Small intestine (tissue), 7 donors: ENCODE measurements around the gene LRMDA. TPM values are rescaled to one million over a fixed set of nuclear protein-coding genes. Genes with fewer than 3 reads are reported as not detected.

Experiments
- DNase-seq, 2 donors: peaks; one replicate each; pipeline versions ENCODE4 v3.0.0 to v3.0.0-alpha.2; 2013
- FAIRE-seq: peaks from 2 replicates; lab custom pipeline; 2012; peaks lifted over from hg19 to GRCh38; lab: Jason Lieb, UNC
- H3K27ac ChIP-seq, 3 donors: one replicate each; pipeline ENCODE4 v1.5.1; 2013; ENCODE audit warnings: low read length in 2 of 3, mild to moderate bottlenecking in 2 of 3, control low read depth in 1 of 3, inconsistent platforms in 1 of 3, low read depth in 1 of 3, moderate library complexity in 1 of 3
- H3K27me3 ChIP-seq, 3 donors: one replicate each; pipeline ENCODE4 v1.6.1; 2013; ENCODE audit warnings: low read length in 3 of 3, inconsistent platforms in 1 of 3; ENCODE audit not compliant: control insufficient read depth in 3 of 3, insufficient read depth in 3 of 3
- H3K36me3 ChIP-seq, 3 donors: one replicate each; pipeline ENCODE4 v1.6.1; 2013; ENCODE audit warnings: low read length in 3 of 3, inconsistent platforms in 1 of 3, low read depth in 1 of 3, mild to moderate bottlenecking in 1 of 3, moderate library complexity in 1 of 3; ENCODE audit not compliant: control insufficient read depth in 3 of 3, insufficient read depth in 2 of 3
- H3K4me1 ChIP-seq, 3 donors: one replicate each; pipeline ENCODE4 v1.6.1; 2013; ENCODE audit warnings: low read length in 2 of 3, inconsistent platforms in 1 of 3, low read depth in 1 of 3, mild to moderate bottlenecking in 1 of 3, moderate library complexity in 1 of 3; ENCODE audit not compliant: control insufficient read depth in 3 of 3, insufficient read depth in 2 of 3
- H3K4me3 ChIP-seq, 3 donors: one replicate each; pipeline ENCODE4 v1.5.1; 2013; ENCODE audit warnings: low read length in 3 of 3, control low read depth in 1 of 3, inconsistent platforms in 1 of 3, low read depth in 1 of 3, mild to moderate bottlenecking in 1 of 3, moderate library complexity in 1 of 3
- H3K9me3 ChIP-seq, 2 donors: one replicate each; pipeline ENCODE4 v1.6.1; 2013; ENCODE audit warnings: low read depth in 1 of 2, low read length in 1 of 2; ENCODE audit not compliant: control insufficient read depth in 2 of 2, insufficient read depth in 1 of 2
- WGBS, 3 donors: extraction: QIAGEN DNeasy Blood & Tissue Kit; methylation state at CpG; one replicate each; pipeline ENCODE4 v1.1.7; 2013; 5-methylcytosine and 5-hydroxymethylcytosine counted together
- polyA plus RNA-seq, 4 donors: library from polyadenylated mRNA; stranded (reverse) in 3 of 4; unstranded in 1 of 4; fragments of 200-250 nt in 3 of 4; fragments of 120-200 nt in 1 of 4; gene quantifications; one replicate each; pipeline versions ENCODE4 v1.2.1 to v1.2.3, GENCODE V29; 2013
- donor health status: healthy with polysubstance abuse.
- donor health status: control.
- donor health status: control.
- donor health status: Bipolar disorder and iron deficiency.
- donor health status: healthy.

LRMDA gene
- polyA plus RNA-seq, 4 donors = 5.6 to 16.2 (median 6.0) TPM; not detected in 1

DNA sequence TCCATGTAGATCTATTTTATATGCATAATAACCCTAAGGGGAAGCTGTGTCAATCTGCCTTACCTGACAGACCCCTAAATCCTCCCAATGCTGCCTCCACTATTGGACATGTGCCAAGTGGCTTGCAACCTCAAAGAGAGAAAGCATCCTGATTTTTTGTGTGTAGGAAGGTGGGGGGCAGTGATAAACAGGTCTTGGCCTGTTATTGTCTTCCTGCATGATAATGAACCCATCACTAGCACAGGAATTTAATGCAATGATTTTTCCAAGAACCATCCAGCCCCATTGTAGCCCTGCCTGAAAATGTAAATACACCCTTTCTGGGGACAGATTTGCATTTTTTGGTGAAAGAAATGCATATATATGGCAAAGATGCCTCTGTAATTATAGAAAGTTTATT is 850.2 kb downstream of the LRMDA start:
- peak overlapping the region in 1 of 3 donors; percentile 31 for H3K27ac ChIP-seq

DNA sequence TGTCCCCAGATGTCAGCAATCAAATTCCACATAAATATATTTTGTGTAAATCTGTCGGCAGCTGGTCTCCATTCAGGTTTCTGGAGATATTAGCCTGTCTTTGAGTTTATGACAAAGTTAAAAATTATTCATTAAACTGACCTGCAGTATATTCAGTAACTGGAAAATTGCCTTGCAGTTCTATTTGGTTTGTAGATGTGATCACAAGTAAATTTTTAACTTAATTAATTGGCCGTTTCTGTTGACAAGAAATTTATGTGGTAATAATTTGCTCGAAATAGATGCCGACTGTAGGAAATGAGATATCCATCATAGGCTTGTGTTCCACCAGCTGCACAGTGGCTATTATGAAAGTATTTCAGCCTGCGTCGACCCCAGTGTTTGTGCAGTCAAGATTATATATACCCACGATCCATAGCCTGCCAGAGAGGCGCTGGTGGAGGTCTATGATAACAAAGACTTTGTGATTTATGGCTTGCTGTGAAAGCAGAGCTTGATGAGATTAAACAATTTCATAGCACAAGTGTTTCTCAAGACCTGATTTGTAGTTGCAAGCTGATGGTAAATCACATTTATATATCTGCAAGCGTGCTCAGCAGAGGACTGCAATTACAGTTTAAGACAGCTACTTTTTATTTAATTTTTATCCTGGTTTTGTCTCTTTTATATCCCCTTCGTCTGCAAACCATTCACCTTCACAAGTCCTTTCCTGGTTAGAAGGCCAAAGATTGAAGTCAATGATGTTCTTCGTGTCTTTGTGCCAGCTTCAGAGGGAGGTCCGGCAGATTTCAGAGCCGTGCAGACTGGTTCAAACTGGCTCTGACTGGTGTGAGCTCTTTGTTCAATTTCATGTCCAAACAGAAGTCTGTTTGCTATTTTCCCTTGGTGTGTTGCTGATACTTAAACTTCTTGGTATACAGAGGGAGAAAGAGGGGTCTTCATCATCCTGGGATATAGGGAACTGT is 850.9 kb downstream of the LRMDA start:
- H3K4me3 ChIP-seq = no peak overlapping the region
- 4 to 22% (median 10%) methylated on average over 13 of the region's 13 CpGs for WGBS, 3 donors
- H3K9me3 ChIP-seq = peaks cover 0 to 4% of the 10 kb centered on the region in 2 donors
- no peaks in the 10 kb centered on the region for H3K27me3 ChIP-seq
- peaks cover 6 to 16% (median 7%) of the 10 kb centered on the region in 3 donors for H3K4me1 ChIP-seq
- no peaks in the 10 kb centered on the region for H3K36me3 ChIP-seq
- FAIRE-seq (no peak), DNase-seq (peak; percentile 67 to 71)
- H3K27ac ChIP-seq = peak overlapping the region in 1 of 3 donors; percentile 59

More for the DNA sequence above, 850.2 kb downstream of the LRMDA start:
- Histone ChIP-seq H3K9me3 (peaks cover 0 to 4% of the 10 kb centered on the region in 2 donors), H3K4me1 (peaks cover 6 to 16% (median 7%) of the 10 kb centered on the region in 3 donors), H3K27me3 (no peaks in the 10 kb centered on the region), H3K4me3 (no peak overlapping the region), H3K36me3 (no peaks in the 10 kb centered on the region)
- FAIRE-seq (no peak), DNase-seq (no peak)

DNA sequence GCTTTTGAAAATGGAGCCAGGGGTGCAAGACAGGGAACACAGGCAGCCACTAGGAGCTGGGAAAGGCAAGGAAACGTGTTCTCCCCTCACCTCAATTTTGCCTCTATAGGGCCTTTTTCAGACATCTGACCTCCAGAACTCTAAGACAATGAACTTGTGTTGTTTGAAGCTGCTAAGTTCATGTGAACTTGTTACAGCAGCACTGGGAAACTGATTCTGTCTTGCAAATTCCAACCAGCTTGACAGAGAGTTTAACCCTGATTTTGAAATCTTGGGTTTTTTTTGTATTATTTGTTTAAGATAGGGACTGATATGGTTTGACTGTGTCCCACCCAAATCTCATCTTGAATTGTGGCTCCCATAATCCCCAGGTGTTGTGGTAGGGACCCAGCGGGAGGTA is 852.9 kb downstream of the LRMDA start:
- DNase-seq (no peak), FAIRE-seq (no peak)
- Histone ChIP-seq H3K9me3 (peaks cover 0 to 4% of the 10 kb centered on the region in 2 donors), H3K27ac (no peak overlapping the region), H3K36me3 (no peaks in the 10 kb centered on the region), H3K27me3 (no peaks in the 10 kb centered on the region), H3K4me3 (no peak overlapping the region), H3K4me1 (peaks cover 6 to 16% (median 7%) of the 10 kb centered on the region in 3 donors)
- 83 to 89% (median 88%) methylated on average over 2 of the region's 2 CpGs for WGBS, 3 donors

DNA sequence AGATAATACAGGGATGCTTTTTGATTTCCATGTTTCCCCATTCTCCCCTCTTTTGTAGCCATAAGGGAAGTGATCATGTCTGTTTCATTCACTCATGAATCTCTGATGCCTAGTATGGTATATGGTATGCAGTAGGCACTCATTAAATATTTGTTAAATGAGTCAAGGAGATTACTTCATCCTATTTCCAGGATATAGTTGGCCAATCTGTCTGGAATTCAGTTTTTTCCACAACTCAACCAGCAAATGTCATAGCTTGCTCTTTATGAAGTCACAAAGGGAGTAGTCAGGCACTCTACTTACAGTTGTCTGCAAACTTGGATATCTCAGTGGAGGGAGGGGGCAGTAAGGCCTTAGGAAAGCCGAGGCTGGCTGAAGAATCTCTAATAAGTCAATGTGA is 853.6 kb downstream of the LRMDA start:
- Histone ChIP-seq H3K9me3 (peaks cover 0 to 4% of the 10 kb centered on the region in 2 donors), H3K36me3 (no peaks in the 10 kb centered on the region), H3K4me3 (no peak overlapping the region), H3K27ac (no peak overlapping the region), H3K27me3 (no peaks in the 10 kb centered on the region), H3K4me1 (peaks cover 6 to 16% (median 7%) of the 10 kb centered on the region in 3 donors)
- WGBS, 3 donors = 55 to 90% (median 68%) methylated on average over 1 of the region's 1 CpG
- DNase-seq (no peak), FAIRE-seq (no peak)

DNA sequence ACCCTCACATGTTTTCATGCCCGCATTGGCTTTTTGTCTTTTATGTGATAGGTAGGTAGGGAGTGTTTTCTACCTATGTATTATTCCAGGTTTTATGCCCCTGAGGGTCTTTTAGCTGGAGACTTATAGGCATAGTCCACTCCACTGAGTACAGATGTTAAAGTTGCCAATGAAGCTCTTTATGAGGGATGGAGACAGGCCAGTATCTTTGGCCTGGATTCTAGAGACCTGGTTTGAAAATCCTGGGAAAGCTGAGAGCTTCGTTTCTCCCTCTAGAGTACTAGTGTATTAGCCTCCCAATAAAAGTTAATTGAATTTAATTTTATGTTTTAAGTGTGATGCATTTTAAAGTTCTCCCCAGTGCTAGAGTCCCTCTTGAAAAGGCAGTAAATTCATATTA is 854.1 kb downstream of the LRMDA start:
- FAIRE-seq (no peak), DNase-seq (no peak)
- Histone ChIP-seq H3K27ac (no peak overlapping the region), H3K36me3 (no peaks in the 10 kb centered on the region), H3K4me1 (peaks cover 6 to 16% (median 7%) of the 10 kb centered on the region in 3 donors), H3K27me3 (no peaks in the 10 kb centered on the region), H3K9me3 (peaks cover 0 to 4% of the 10 kb centered on the region in 2 donors), H3K4me3 (no peak overlapping the region)
- 77 to 93% (median 82%) methylated on average over 2 of the region's 2 CpGs for WGBS, 3 donors

DNA sequence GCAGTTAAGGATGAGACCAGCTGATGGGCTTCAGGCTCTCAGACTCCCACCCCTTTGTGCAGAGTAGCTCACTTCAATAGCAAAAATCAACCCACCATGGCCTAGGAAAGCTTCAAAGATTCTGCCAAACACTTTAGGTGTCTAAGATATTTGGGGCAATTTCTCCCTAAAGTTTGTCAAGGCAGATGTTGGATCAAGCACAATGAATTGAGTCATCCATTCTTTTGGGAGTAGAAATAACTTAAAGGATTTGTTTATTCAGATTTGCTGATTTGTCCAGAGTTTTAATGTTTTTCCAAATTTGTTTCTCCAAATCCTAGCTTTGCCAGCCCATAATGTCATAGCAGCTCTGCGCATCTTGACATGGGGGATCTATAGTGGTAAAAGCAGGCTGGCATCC is 855.1 kb downstream of the LRMDA start:
- DNase-seq = no peak
- Histone ChIP-seq H3K27me3 (no peaks in the 10 kb centered on the region), H3K36me3 (no peaks in the 10 kb centered on the region), H3K27ac (no peak overlapping the region), H3K4me1 (peaks cover 2 to 11% (median 6%) of the 10 kb centered on the region in 3 donors), H3K4me3 (no peak overlapping the region), H3K9me3 (peaks cover 0 to 4% of the 10 kb centered on the region in 2 donors)
- FAIRE-seq = no peak
- 0 to 56% (median 10%) methylated on average over 1 of the region's 1 CpG for WGBS, 3 donors

DNA sequence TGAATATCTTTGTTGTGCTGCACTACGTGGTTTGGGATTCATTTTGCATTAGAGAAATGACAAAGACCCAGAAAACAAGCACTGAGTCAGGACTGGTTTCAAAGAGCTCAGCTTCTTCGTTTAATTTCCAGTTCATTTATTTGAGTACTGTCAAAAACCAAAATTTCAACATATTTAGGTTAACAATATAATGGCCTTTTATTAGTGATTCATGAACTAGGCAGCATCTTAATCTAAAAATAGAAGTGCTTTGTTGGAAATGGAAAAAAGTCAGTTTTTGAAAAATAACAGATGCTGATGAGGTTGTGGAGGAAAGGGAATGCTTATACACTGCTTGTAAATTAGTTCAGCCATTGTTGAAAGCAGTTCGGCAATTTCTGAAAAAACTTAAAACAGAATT is 856.4 kb downstream of the LRMDA start:
- DNase-seq (no peak), FAIRE-seq (no peak)
- Histone ChIP-seq H3K27me3 (no peaks in the 10 kb centered on the region), H3K36me3 (no peaks in the 10 kb centered on the region), H3K9me3 (peaks cover 0 to 4% of the 10 kb centered on the region in 2 donors), H3K27ac (no peak overlapping the region), H3K4me1 (peaks cover 0 to 4% (median under 1%) of the 10 kb centered on the region in 3 donors), H3K4me3 (no peak overlapping the region)
- WGBS, 3 donors = 67 to 90% (median 78%) methylated on average over 3 of the region's 3 CpGs

DNA sequence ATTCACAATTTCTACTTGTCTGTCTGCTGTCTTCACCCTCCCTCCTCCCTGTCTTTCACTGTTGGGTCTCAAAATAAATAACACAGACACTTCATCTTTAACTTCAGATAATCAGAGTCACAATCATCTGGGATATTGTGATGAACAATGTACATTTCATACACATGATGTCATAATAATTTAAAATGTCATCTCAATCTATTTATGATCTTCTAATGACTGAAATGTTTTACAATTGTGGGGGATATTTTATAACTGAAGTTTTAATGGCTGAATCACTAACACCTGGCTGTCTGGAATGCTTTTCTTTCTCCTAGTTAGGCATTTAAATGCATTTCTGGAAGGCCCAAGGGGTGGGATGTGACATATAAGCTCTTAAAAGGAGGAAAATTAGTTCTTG is 859.8 kb downstream of the LRMDA start:
- Histone ChIP-seq H3K4me3 (no peak overlapping the region), H3K27ac (no peak overlapping the region), H3K36me3 (no peaks in the 10 kb centered on the region), H3K4me1 (peaks cover 0 to 4% (median 0%) of the 10 kb centered on the region in 3 donors), H3K27me3 (no peaks in the 10 kb centered on the region), H3K9me3 (no peaks in the 10 kb centered on the region)
- DNase-seq (no peak), FAIRE-seq (no peak)
